Measurements from ENCODE around the gene ZIC5.
A peak's percentile ranks its signal among the peaks of the same experiment; 100 is the strongest.

Gene ZIC5

DNA sequence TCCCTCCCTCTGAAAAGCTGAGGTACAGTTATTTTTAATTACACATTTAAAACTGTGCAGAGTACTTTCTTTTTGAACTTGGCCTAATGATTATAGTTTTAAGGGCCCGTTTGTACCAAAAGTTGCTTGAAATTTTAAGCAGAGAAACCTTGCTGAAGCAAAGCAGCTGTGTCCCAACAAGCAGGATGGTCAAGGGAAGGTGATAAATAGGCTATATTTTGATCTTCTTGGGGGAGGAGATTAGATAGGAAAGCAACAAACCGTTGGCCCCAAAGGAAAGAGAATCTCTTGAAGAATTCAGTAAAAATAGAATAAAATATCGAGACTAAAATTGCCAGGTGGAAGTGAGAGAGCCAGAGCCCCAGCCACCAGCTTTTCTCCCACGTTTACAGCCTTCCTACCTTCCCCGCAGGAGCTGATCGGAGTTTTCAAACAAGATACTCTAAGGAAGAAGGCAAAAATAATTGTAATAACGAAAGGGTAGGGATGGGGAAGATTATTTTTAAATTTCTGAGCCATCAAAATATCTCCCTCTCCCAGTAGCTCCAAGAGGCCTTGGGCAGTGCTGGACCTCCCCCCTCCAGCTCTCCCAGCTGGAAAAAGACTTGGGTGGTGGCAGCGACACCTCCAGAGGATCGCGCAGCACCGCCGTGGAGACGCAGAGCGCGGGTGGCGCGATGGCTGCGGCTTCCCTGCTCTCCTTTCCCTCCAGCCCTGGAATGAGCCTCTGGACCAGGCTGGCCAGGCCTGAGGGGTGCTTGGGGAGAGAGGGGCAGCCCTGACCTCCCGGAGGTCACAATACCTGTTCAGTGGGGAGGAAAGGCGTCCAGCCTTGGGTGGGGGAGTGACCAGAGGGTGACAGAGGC lies 15.8 kb upstream of the ZIC5 start:
- DNase-seq: no peak

GRCh38 chr13:99986741-99987140 lies 15.2 kb upstream of the ZIC5 start:
- DNase-seq: no peak

GRCh38 chr13:99985886-99986527 lies 14.4 kb upstream of the ZIC5 start:
- DNase-seq: no peak

- DNase-seq: no peak
Measured at GRCh38 chr13:99985241-99985874, 13.8 kb upstream of the ZIC5 start.

DNA sequence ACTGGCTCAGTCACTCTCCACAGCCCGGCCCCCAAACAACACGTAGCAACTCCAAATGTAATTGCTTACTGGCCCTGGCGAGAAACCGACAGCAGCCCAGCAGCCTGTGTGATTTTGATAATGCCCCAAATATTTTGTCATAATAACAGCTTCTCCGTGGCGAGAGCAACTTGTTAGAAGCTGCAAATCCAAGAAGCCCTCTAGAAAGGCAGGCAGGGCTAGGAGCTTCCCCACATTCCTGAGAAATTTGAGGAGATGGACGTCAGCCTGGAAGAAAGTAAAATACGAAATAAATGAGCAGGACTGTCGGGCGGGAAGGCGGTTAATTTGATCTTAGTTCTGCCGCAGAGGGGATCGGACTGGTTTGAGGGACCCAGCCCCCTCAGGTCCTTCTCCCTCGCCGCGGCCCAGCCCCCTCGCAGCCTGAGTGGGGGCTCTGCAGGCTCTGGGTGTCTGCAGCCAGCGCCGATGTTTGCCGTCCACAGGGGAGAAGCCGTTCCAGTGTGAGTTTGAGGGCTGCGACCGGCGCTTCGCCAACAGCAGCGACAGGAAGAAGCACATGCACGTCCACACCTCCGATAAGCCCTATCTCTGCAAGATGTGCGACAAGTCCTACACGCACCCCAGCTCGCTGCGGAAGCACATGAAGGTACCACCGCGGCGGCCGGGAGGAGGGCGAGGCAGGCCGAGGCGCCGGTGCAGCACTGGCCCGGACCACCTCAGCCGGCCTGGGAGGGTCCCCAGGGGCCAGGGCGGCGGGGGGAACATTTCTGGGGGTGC lies 13.1 kb upstream of the ZIC5 start:
- DNase-seq: no peak

- DNase-seq: no peak
Measured at GRCh38 chr13:99983499-99984401, 12.2 kb upstream of the ZIC5 start.

GRCh38 chr13:99982731-99983498 lies 11.3 kb upstream of the ZIC5 start:
- DNase-seq: no peak

DNA sequence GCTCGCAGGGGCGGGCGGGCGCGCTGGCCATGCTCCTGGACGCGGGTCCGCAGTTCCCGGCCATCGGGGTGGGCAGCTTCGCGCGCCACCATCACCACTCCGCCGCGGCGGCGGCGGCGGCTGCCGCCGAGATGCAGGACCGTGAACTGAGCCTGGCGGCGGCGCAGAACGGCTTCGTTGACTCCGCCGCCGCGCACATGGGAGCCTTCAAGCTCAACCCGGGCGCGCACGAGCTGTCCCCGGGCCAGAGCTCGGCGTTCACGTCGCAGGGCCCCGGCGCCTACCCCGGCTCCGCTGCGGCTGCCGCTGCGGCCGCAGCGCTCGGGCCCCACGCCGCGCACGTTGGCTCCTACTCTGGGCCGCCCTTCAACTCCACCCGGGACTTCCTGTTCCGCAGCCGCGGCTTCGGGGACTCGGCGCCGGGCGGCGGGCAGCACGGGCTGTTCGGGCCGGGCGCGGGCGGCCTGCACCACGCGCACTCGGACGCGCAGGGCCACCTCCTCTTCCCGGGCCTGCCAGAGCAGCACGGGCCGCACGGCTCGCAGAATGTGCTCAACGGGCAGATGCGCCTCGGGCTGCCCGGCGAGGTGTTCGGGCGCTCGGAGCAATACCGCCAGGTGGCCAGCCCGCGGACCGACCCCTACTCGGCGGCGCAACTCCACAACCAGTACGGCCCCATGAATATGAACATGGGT lies 10.6 kb upstream of the ZIC5 start:
- no peak for DNase-seq

- DNase-seq: no peak
Measured at GRCh38 chr13:99981735-99982035, 10.1 kb upstream of the ZIC5 start, which contains the start of gene ZIC2. Gene ZIC2, plus strand, starts transcription at chr13:99981784. Its CDS starts 281 bp downstream, at chr13:99982065.

GRCh38 chr13:99980824-99981734 lies 9.5 kb upstream of the ZIC5 start:
- no peak for DNase-seq

DNA sequence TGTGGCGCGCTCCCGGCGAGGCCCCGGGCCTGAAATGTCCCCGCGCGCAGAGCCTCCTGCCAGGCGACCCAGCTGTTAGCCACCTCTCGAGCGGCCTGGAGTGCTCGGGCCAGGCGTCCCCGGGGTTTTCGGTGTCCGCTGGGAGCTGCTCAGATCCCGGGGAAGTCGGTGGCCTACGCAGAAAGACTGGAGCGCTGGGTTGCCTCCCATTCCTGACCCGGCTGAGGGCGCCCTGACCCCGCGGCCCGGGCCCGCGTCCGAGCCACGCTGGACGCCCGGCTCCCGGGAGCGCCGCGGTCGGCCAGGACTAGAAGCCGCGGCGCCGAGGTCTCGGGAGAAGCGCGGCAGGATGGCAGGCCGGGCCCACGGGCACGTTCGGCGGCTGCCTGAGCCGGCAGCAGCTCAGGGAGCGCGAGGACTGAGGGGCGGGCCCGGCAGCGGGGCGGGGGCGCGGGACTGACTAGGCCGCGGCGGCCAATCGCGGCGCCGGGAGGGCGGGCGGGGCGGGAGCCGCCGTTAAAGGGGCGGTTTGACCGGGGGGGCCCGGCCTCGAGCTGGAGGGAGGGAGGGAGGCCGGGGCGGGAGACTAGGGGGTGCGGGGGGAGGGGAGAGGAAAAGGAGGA lies 8.7 kb upstream of the ZIC5 start:
- peak; percentile 72 for DNase-seq

- DNase-seq: no peak
Measured at GRCh38 chr13:99979453-99980200, 8.1 kb upstream of the ZIC5 start.

DNA sequence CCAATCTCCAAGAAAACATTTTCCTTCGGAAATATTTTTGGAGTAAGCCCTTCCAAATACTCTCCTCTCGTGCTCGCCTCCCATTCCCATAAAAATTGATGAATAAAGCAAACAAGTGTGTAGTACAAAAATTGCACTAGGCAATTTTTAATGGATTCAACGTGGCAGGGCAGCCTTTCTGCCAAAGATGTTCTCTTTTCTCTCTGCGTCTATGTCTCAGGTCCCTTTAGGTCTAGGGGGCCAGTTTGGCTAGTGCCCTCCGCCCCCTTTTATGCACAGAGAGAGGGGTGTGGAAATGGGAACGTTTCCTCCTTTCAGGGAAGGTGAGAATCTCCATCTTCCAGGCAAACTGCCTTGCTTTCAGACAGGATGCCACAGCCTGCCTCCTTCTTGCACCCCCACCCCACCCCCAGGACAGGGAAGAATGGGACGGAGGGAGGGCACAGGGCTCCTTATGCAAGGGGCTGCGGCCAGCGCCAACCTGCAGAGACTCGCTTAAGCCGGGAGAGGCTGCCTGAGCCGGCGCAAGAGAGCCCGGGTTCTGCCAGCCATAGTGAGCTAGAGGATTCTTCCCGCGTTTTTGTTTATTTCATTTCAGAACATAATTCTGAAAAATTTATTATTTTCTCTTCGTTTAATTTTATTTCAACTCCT lies 7.4 kb upstream of the ZIC5 start:
- DNase-seq: no peak

- DNase-seq: no peak
Measured at GRCh38 chr13:99977912-99978798, 6.6 kb upstream of the ZIC5 start.

GRCh38 chr13:99977334-99977911 lies 5.9 kb upstream of the ZIC5 start:
- no peak for DNase-seq

GRCh38 chr13:99976575-99976974 lies 5.0 kb upstream of the ZIC5 start:
- DNase-seq: no peak

Data from suppressor macrophage treated with lipopolysaccharide for 4 hours (primary cell).